RWPE1 (cell line): ENCODE results near the gene PSME3IP1.

ENCODE experiments used
- CTCF ChIA-PET: fragments of 350-600 bp; sonication (Branson Sonifier 250); formaldehyde crosslinking; extraction: SDS; loops from one replicate; lab custom pipeline; 2021; lab: Yijun Ruan, JAX
- POLR2A ChIA-PET: fragments of 400-600 bp; formaldehyde crosslinking; extraction: SDS; loops from one replicate; lab custom pipeline; 2020; ENCODE audit warnings: antibody characterized with exemption; ENCODE audit not compliant: low non-redundant PET; lab: Yijun Ruan, JAX
- DNase-seq: peaks from one replicate; pipeline ENCODE4 v3.0.0; 2012; ENCODE audit warnings: low spot score
- H3K27ac ChIP-seq: fragments of 450-650 bp; 2 replicates; pipeline ENCODE4 v1.5.1; 2017
- TF ChIP-seq, protein P1 (sequence below): fragments of 450-650 bp; conservative IDR thresholded peaks from 2 replicates; pipeline ENCODE4 v1.5.1; 2017; ENCODE audit warnings: low read depth, mild to moderate bottlenecking

PSME3IP1 gene

DNA sequence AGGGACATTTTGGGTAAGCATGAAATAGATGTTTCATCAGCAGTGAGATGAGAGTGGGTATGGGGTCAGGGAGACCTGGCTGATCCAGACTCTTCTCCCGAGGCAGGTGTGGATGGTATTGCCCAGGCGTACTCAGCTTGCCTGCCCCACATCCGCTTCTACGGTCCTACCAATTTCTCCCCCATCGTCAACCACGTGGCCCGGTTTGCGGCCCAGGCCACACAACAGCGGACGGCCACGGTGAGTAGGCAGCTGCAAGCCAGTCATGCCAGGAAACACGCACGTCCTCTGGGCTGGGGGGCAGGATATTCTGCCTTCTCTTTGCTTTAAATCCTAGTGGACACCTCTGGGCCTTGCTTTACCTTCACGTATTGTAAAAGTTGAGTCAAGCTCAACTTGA, 48.8 kb downstream of the PSME3IP1 start:
- no peak for DNase-seq
- ChIA-PET CTCF (interaction anchor here (0.6 kb wide), 1 partner anchor 44 kb away, joined by 3 read pairs; no protein-coding TSS in a partner anchor), POLR2A (no interaction called here)
- peak overlapping the region; percentile 13 for H3K27ac ChIP-seq
- TF ChIP-seq, protein P1, sequence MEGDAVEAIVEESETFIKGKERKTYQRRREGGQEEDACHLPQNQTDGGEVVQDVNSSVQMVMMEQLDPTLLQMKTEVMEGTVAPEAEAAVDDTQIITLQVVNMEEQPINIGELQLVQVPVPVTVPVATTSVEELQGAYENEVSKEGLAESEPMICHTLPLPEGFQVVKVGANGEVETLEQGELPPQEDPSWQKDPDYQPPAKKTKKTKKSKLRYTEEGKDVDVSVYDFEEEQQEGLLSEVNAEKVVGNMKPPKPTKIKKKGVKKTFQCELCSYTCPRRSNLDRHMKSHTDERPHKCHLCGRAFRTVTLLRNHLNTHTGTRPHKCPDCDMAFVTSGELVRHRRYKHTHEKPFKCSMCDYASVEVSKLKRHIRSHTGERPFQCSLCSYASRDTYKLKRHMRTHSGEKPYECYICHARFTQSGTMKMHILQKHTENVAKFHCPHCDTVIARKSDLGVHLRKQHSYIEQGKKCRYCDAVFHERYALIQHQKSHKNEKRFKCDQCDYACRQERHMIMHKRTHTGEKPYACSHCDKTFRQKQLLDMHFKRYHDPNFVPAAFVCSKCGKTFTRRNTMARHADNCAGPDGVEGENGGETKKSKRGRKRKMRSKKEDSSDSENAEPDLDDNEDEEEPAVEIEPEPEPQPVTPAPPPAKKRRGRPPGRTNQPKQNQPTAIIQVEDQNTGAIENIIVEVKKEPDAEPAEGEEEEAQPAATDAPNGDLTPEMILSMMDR, result no peak

DNA sequence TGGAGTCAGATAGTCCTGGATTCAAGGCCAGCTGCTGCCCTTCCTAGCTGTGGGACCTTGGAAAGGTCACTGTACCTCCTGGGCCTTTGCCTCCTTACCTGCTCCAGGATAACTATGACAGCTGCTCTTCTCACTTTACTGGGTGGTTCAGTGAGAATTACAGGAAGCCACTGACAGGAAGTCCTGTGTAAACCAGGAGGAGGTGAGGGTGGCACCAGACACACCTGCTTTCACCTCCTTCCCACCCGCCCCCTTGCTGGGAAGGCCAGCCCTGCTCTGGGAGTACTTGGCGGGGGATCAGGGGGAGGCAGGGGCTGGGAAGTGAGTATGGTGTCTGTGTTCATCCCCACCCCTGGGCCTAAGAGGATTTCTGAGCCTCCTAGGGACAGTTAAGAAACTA, 50.9 kb downstream of the PSME3IP1 start:
- H3K27ac ChIP-seq, result peak overlapping the region; percentile 39
- no peak for DNase-seq
- TF ChIP-seq, protein P1, result no peak
- CTCF ChIA-PET, result interaction anchor here (0.7 kb wide), 1 partner anchor 381 kb away, joined by 3 read pairs; no protein-coding TSS in a partner anchor
- POLR2A ChIA-PET, result no interaction called here

DNA sequence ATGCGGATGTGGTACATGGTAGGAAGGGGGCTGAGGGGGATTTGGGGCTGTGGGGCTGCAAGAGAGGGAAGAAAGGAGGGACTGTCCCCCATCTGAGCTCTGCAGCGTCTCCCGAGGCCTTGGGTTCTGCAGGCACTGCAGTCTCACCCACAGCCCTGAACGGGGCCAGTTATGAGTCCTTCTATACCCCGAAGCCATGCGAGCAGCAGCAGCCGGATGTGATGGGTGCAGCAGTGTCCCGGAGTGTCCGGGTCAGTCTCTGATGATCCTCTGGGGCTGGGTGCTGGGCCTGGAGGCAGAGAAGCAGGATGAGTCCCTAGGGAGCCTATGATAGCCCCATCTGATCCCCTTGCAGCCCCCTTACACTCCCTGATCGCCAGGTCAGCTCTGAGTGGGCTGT, 52.0 kb downstream of the PSME3IP1 start:
- TF ChIP-seq, protein P1, result no peak
- ChIA-PET CTCF (no interaction called here), POLR2A (no interaction called here)
- H3K27ac ChIP-seq, result peak overlapping the region; percentile 39
- no peak for DNase-seq

DNA sequence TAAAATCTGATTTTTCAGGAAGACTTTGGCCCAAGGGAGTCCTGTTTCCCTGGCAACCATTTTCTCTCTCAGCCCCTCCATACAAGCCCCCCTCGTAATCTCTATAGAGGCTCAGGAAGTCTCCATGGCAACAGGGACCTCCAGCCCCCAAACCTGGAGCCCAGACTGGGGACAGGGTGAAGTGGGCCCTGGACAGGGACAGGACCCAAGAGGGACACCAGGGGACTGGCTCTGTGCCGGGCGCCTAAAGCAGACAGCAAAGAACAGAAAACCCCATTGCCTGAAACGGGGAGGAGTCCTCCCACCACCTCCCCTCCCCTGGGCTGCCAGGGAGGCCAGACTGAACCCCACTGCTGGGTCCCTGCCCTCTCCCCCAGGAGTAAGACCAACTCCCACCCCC, 52.8 kb downstream of the PSME3IP1 start:
- TF ChIP-seq, protein P1, result no peak
- CTCF ChIA-PET, result no interaction called here
- no peak for DNase-seq
- POLR2A ChIA-PET, result no interaction called here
- H3K27ac ChIP-seq, result no peak overlapping the region

DNA sequence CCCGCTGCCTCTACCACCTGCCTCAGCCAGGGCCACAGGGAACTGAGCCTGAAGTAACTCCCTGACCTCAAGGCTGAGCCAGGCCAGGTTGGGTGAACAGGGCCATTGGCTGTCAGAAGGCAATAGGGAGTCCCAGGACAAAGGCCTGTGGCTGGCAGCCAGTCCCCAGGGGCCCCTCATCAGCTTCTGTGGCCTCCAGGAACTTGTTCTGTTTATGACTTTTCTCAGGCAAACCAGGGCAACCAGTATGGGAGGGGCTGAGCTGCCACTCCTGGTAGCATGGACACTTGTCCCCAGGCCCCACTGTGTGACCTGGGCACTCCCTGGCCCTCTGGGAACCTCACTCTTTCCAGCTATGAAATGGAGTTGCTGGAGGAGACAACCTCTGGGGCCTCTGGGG, 53.4 kb downstream of the PSME3IP1 start:
- ChIA-PET CTCF (interaction anchor here (1.0 kb wide), 1 partner anchor 39 kb away, joined by 4 read pairs; no protein-coding TSS in a partner anchor), POLR2A (no interaction called here)
- H3K27ac ChIP-seq, result peak overlapping the region; percentile 15; the same call in 1 of the 2 replicates
- TF ChIP-seq, protein P1, result no peak
- DNase-seq, result no peak

DNA sequence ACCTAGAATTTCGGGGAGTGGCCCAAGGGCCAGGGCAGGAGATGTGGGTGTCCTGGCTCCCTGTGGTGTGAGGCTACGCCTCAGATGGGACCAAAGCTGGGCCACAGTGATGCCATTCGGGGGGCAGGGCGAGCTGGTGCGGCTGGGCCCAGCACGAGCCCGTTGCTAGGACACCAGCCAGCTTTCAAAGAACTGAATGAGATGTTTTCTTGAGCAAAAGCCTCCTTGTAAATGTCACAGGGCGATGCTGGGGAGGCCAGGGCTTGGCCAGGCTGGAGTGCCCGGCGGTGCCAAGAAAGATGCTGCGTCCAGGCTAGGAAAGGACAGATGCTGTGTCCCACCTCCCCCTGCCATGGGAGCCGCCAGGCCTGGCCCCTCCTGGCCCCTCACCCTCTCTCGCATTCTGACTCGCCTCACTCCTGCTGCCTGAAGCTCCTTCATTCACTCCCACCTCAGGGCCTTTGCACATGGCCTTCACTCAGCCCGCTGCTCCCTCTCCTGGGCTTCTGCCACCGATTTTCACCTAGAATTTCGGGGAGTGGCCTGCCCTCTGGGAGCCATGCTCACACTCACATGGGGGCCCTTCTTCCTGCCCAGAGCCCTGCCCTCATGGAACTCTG, 54.4 kb downstream of the PSME3IP1 start:
- POLR2A ChIA-PET, result no interaction called here
- DNase-seq, result no peak
- H3K27ac ChIP-seq, result peak overlapping the region; percentile 15; the same call in 1 of the 2 replicates
- CTCF ChIA-PET, result interaction anchor here (1.0 kb wide), 1 partner anchor 38 kb away, joined by 4 read pairs; no protein-coding TSS in a partner anchor
- TF ChIP-seq, protein P1, result no peak
